Measurements from ENCODE around the gene CYP3A5. TPM values are rescaled to one million over a fixed set of nuclear protein-coding genes. Genes with fewer than 3 reads are reported as not detected.
"Not testable (repeated sequence)": the region's sequence is repeated elsewhere in the genome, so short reads cannot be mapped to it uniquely, and the experiment has no call there.

The CYP3A5 gene
- total RNA-seq, 3 donors from 2014 or later, result 8.5 to 25.9 (median 15.4) TPM

GRCh38 chr7:99713995-99714570 is 34.3 kb upstream of the CYP3A5 start:
- H3K27ac ChIP-seq, result no peak overlapping the region
- no peak overlapping the region for H3K4me3 ChIP-seq
- TF ChIP-seq POLR2AphosphoS5 (IDR thresholded peaks at IDR 0.05) (no peak), CTCF (IDR thresholded peaks at IDR 0.05) (no peak), POLR2A (IDR thresholded peaks at IDR 0.05) (no peak)
- no peaks in the 10 kb centered on the region for H3K36me3 ChIP-seq
- H3K4me1 ChIP-seq, result no peaks in the 10 kb centered on the region
- peaks cover 0 to 7% of the 10 kb centered on the region in 2 donors for H3K9me3 ChIP-seq
- H3K27me3 ChIP-seq, result no peaks in the 10 kb centered on the region
- intact Hi-C loops (cut with DNase I; ENCODE audit: low total_unique reads), result no loop called here
- no peak for DNase-seq (ENCODE audit: low spot score in 2 of 2)

- no peaks in the 10 kb centered on the region for H3K4me1 ChIP-seq
- no peaks in the 10 kb centered on the region for H3K27me3 ChIP-seq
- intact Hi-C loops (cut with DNase I; ENCODE audit: low total_unique reads), result no loop called here
- H3K27ac ChIP-seq, result no peak overlapping the region
- DNase-seq (ENCODE audit: low spot score in 2 of 2), result no peak
- no peak overlapping the region for H3K4me3 ChIP-seq
- TF ChIP-seq CTCF (IDR thresholded peaks at IDR 0.05) (no peak), POLR2AphosphoS5 (IDR thresholded peaks at IDR 0.05) (no peak), POLR2A (IDR thresholded peaks at IDR 0.05) (no peak)
- no peaks in the 10 kb centered on the region for H3K36me3 ChIP-seq
- peaks cover 24 to 33% of the 10 kb centered on the region in 2 donors for H3K9me3 ChIP-seq
Observed at GRCh38 chr7:99709838-99710578, 30.2 kb upstream of the CYP3A5 start.

- no peaks in the 10 kb centered on the region for H3K4me1 ChIP-seq
- TF ChIP-seq POLR2AphosphoS5 (IDR thresholded peaks at IDR 0.05) (no peak), POLR2A (IDR thresholded peaks at IDR 0.05) (no peak), CTCF (IDR thresholded peaks at IDR 0.05) (no peak)
- no peak overlapping the region for H3K27ac ChIP-seq
- no peaks in the 10 kb centered on the region for H3K36me3 ChIP-seq
- intact Hi-C loops (cut with DNase I; ENCODE audit: low total_unique reads), result no loop called here
- no peaks in the 10 kb centered on the region for H3K27me3 ChIP-seq
- no peak overlapping the region for H3K4me3 ChIP-seq
- DNase-seq (ENCODE audit: low spot score in 2 of 2), result no peak
- peaks cover 24 to 33% of the 10 kb centered on the region in 2 donors for H3K9me3 ChIP-seq
Observed at GRCh38 chr7:99709260-99709659, 29.5 kb upstream of the CYP3A5 start.

DNA sequence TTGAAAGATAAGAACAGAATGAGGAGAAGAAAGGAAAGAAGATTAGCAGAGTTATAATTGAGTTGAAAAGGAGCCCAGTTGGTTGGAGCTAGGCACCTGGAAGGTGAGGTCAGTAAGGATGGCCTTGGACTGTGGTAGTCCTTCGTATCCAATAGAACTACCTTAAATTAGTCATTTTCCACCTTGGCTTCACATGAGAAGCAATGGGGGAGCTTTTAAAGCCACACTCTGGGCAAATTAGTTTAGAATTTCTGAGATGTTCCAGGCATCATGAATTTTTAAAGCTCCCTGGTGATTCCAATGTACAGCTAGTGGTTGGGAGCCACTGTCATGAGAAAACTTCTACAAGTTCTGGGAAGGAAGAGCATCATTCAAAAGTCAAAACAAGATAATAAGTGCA is 27.3 kb upstream of the CYP3A5 start:
- TF ChIP-seq CTCF (IDR thresholded peaks at IDR 0.05) (no peak), POLR2AphosphoS5 (IDR thresholded peaks at IDR 0.05) (no peak), POLR2A (IDR thresholded peaks at IDR 0.05) (no peak)
- no peaks in the 10 kb centered on the region for H3K36me3 ChIP-seq
- no peak overlapping the region for H3K4me3 ChIP-seq
- DNase-seq (ENCODE audit: low spot score in 2 of 2), result no peak
- no peaks in the 10 kb centered on the region for H3K4me1 ChIP-seq
- no peak overlapping the region for H3K27ac ChIP-seq
- intact Hi-C loops (cut with DNase I; ENCODE audit: low total_unique reads), result no loop called here
- peaks cover 24 to 33% of the 10 kb centered on the region in 2 donors for H3K9me3 ChIP-seq
- no peaks in the 10 kb centered on the region for H3K27me3 ChIP-seq

- no peaks in the 10 kb centered on the region for H3K27me3 ChIP-seq
- DNase-seq (ENCODE audit: low spot score in 2 of 2), result no peak
- H3K4me3 ChIP-seq, result no peak overlapping the region
- no peak for TF ChIP-seq POLR2AphosphoS5 (IDR thresholded peaks at IDR 0.05)
- no peak for TF ChIP-seq POLR2A (IDR thresholded peaks at IDR 0.05)
- TF ChIP-seq CTCF (IDR thresholded peaks at IDR 0.05), result no peak
- H3K36me3 ChIP-seq, result no peaks in the 10 kb centered on the region
- H3K27ac ChIP-seq, result no peak overlapping the region
- H3K9me3 ChIP-seq, result peaks cover 0 to 4% of the 10 kb centered on the region in 2 donors
- H3K4me1 ChIP-seq, result no peaks in the 10 kb centered on the region
- intact Hi-C loops (cut with DNase I; ENCODE audit: low total_unique reads), result no loop called here
Observed at GRCh38 chr7:99699946-99700345, 20.1 kb upstream of the CYP3A5 start.

DNA sequence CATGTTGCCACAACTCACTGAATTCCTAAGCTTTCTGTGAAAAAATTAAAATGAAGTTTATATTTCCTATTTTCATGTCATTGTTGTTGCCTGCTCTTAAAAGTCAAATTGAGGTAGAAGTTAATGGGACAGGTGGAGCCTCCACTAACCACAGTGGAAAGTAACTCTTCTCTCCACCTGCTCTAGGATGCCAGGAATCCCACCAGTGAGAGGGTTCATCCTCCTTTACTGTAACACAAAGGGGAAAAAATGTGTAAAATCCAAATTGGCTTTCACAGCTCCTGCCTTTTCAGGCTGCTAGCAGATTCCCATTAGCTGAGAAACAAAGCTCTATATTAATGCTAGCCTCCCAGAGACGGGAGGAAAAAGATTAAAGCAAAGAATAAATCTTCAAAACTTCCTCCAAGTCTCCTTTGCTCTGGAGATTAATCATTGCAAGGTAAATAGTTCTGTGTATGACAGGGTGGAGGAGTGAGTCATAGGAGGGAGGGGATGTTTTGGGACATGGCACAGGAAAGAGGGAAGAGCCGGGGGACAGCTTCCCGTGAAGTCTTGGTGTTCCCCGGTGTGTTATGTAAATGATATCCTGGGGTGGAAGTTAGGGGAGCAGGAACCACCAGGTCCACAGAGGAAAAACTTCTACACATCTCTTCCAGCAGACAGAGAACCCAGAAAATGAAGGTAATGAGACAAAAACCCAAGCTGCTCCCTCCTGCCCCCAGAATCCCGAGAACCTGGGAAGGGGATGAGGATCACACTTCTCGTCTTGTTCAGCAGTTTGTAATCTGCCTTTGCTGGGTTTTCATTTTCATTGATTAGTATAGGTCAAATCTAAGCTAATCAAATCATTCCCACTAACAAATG is 19.3 kb upstream of the CYP3A5 start:
- intact Hi-C loops (cut with DNase I; ENCODE audit: low total_unique reads); H3K9me3 ChIP-seq; DNase-seq (ENCODE audit: low spot score in 2 of 2); H3K27me3 ChIP-seq; H3K4me3 ChIP-seq; H3K4me1 ChIP-seq; H3K36me3 ChIP-seq; H3K27ac ChIP-seq: not testable (repeated sequence)
